K562 (cell line): ENCODE data around the gene MDM4. TPM values are rescaled to one million over a fixed set of nuclear protein-coding genes. Genes with fewer than 3 reads are reported as not detected.

ENCODE experiments used
- ATAC-seq: fragments of 200-7000 bp; cut with Tn5 transposase; 3 replicates; pipeline ENCODE4 v1.9.1; 2020; ENCODE audit warnings: moderate library complexity
- BruUV-seq: library from RNA; stranded (reverse); fragments of 400-500 nt; replicated peaks from 2 replicates; lab custom pipeline; 2021; lab: Mats Ljungman, UMichigan
- CTCF ChIA-PET: fragments of 300-600 bp; formaldehyde crosslinking; extraction: SDS; loops from one replicate; lab custom pipeline; 2021; ENCODE audit warnings: low intra/inter-chr PET ratio; lab: Yijun Ruan, JAX
- POLR2A ChIA-PET: fragments of 300-600, 350-650 bp; sonication (Branson Sonifier 250); formaldehyde crosslinking; extraction: SDS; loops from one replicate; lab custom pipeline; 2021; ENCODE audit warnings: antibody characterized with exemption, inconsistent platforms; lab: Yijun Ruan, JAX
- DNase-seq, 4 experiments: peaks; one replicate each; pipeline versions ENCODE4 v3.0.0 to v3.0.0-alpha.2; 2011 to 2018; ENCODE audit warnings: low spot score in 3 of 4, mixed read lengths in 3 of 4; ENCODE audit errors: extremely low read depth in 1 of 4
- FAIRE-seq: peaks from 2 replicates; lab custom pipeline; 2011; peaks lifted over from hg19 to GRCh38; lab: Jason Lieb, UNC
- H2AFZ ChIP-seq: 2 replicates; pipeline ENCODE4 v1.6.0; 2011; ENCODE audit warnings: low read depth, low read length, control low read depth, inconsistent platforms
- H3K27ac ChIP-seq: fragments of 200-600 bp; 3 replicates; pipeline ENCODE4 v1.8.0; 2011; ENCODE audit warnings: low read depth, mild to moderate bottlenecking, control low read depth, inconsistent platforms, low read length, moderate library complexity, mixed read lengths; ENCODE audit errors: extremely low read depth
- H3K27me3 ChIP-seq, 2 experiments: fragments of 300-600 bp in 1 of 2; 2 replicates in 1 of 2; 3 replicates in 1 of 2; pipeline versions ENCODE4 v1.6.0 to v1.8.0; 2011; ENCODE audit warnings: inconsistent platforms in 2 of 2, low read length in 2 of 2, mild to moderate bottlenecking in 1 of 2, mixed read lengths in 1 of 2, moderate library complexity in 1 of 2; ENCODE audit not compliant: control insufficient read depth in 2 of 2, insufficient read depth in 2 of 2
- H3K36me3 ChIP-seq: fragments of 300-600 bp; 3 replicates; pipeline ENCODE4 v1.8.0; 2011; ENCODE audit warnings: mild to moderate bottlenecking, low read length, inconsistent platforms; ENCODE audit not compliant: control insufficient read depth, insufficient read depth
- H3K4me1 ChIP-seq, 2 experiments: fragments of 200-600 bp in 1 of 2; replicated peaks in 1 of 2; 2 replicates in 1 of 2; 3 replicates in 1 of 2; pipeline versions ENCODE4 v1.5.1 to v1.8.0; 2011; ENCODE audit warnings: inconsistent platforms in 2 of 2, low read length in 2 of 2, mild to moderate bottlenecking in 1 of 2, mixed read lengths in 1 of 2, moderate library complexity in 1 of 2; ENCODE audit not compliant: control insufficient read depth in 2 of 2, insufficient read depth in 2 of 2
- H3K4me2 ChIP-seq: 2 replicates; pipeline ENCODE4 v1.6.1; 2011; ENCODE audit warnings: low read length, control low read depth, inconsistent platforms, mixed read lengths; ENCODE audit not compliant: insufficient read depth
- H3K4me3 ChIP-seq: fragments of 200-600 bp; sonication (generic), shearing (Covaris generic); 2 replicates; pipeline ENCODE4 v1.5.1; 2016; ENCODE audit warnings: control low read depth, inconsistent platforms
- H3K79me2 ChIP-seq: fragments of 200-600 bp; 3 replicates; pipeline ENCODE4 v1.8.0; 2011; ENCODE audit warnings: low read length, inconsistent platforms; ENCODE audit not compliant: control insufficient read depth, insufficient read depth
- H3K9ac ChIP-seq, 2 experiments: 2 replicates each; pipeline versions ENCODE4 v1.6.0 to v1.6.1; 2011; ENCODE audit warnings: low read depth in 2 of 2, low read length in 2 of 2, control low read depth in 1 of 2, inconsistent platforms in 1 of 2, mild to moderate bottlenecking in 1 of 2, mixed read lengths in 1 of 2; ENCODE audit not compliant: insufficient read depth in 1 of 2
- H3K9me1 ChIP-seq: one replicate; pipeline ENCODE4 v1.6.0; 2011; ENCODE audit warnings: inconsistent platforms, mild to moderate bottlenecking, low read length, moderate library complexity; ENCODE audit not compliant: control insufficient read depth, insufficient read depth
- H3K9me3 ChIP-seq: replicated peaks from 2 replicates; pipeline ENCODE4 v1.5.1; 2011; ENCODE audit warnings: low read depth, low read length, inconsistent platforms; ENCODE audit not compliant: control insufficient read depth, insufficient read depth
- H4K20me1 ChIP-seq: replicated peaks from 2 replicates; pipeline ENCODE4 v1.6.1; 2011; ENCODE audit warnings: low read length, inconsistent platforms, mixed read lengths; ENCODE audit not compliant: control insufficient read depth, insufficient read depth
- ADNP ChIP-seq: fragments of 200-800 bp; sonication (Bioruptor generic); IDR thresholded peaks from 2 replicates; pipeline ENCODE4 v1.6.1; 2016; ENCODE audit warnings: missing genetic modification characterization, missing compliant biosample characterization
- ARHGAP35 ChIP-seq: fragments of 450-650 bp; IDR thresholded peaks from 2 replicates; pipeline ENCODE4 v1.6.1; 2018; ENCODE audit not compliant: partially characterized antibody
- CBFA2T3 ChIP-seq: fragments of 450-650 bp; IDR thresholded peaks from 2 replicates; pipeline ENCODE4 v1.6.1; 2017
- MEF2D ChIP-seq: conservative IDR thresholded peaks from 2 replicates; pipeline ENCODE4 v1.6.1; 2016; ENCODE audit warnings: low read depth, missing genetic modification characterization, missing compliant biosample characterization
- RAD21 ChIP-seq, 2 experiments: fragments of 250-450 bp in 1 of 2; fragments of 450-650 bp in 1 of 2; sonication (Bioruptor Pico) in 1 of 2; formaldehyde crosslinking in 1 of 2; IDR thresholded peaks in 1 of 2; conservative IDR thresholded peaks in 1 of 2; 2 replicates each; pipeline versions ENCODE4 v1.4.0 to v1.8.0; 2020 to 2022; ENCODE audit warnings: mild to moderate bottlenecking in 2 of 2, moderate library complexity in 1 of 2
- SAFB2 ChIP-seq: fragments of 200-400 bp; formaldehyde crosslinking; IDR thresholded peaks from 2 replicates; pipeline ENCODE4 v1.6.1; 2018; ENCODE audit warnings: borderline replicate concordance, low read length, low read depth, moderate library complexity; ENCODE audit not compliant: severe bottlenecking
- XRCC5 ChIP-seq: fragments of 200-400 bp; formaldehyde crosslinking; IDR thresholded peaks from 2 replicates; pipeline ENCODE4 v1.6.1; 2017; ENCODE audit warnings: low read depth, mild to moderate bottlenecking, low read length
- ZBED1 ChIP-seq: IDR thresholded peaks from 2 replicates; pipeline ENCODE4 v1.6.1; 2014
- ZNF24 ChIP-seq: fragments of 450-650 bp; IDR thresholded peaks from 2 replicates; pipeline ENCODE4 v1.6.1; 2016
- WGBS: fragments of 100-300 bp; shearing (Covaris generic); methylation state at CpG from one replicate; pipeline ENCODE4 v1.1.6; 2016; ENCODE audit warnings: low coverage, mixed read lengths; ENCODE audit not compliant: insufficient coverage; ENCODE audit errors: missing lambda C conversion rate; 5-methylcytosine and 5-hydroxymethylcytosine counted together
- in situ Hi-C: fragments of 300-500 bp; cut with MboI; formaldehyde crosslinking; loops from 4 replicates; pipeline ENCODE4 v1.15.0; 2018; ENCODE audit warnings: inconsistent platforms, mixed read lengths
- intact Hi-C: fragments of 100-400 bp; cut with micrococcal nuclease; formaldehyde crosslinking; loops from 2 replicates; pipeline ENCODE4 v1.14.2; 2022
- polyA plus RNA-seq, 8 experiments: library from polyadenylated mRNA; depleted of rRNA in 4 of 8; stranded (reverse) in 5 of 8; unstranded in 3 of 8; fragments of >200 nt; fragmentation: Nextera tagmentation in 2 of 8; fragmentation: Illumina TruSeq in 1 of 8; extraction: Ambion mirVana in 2 of 8; extraction: Trizol in 1 of 8; gene quantifications; 2 replicates each; pipeline versions ENCODE4 v1.2.1 to v1.2.3, GENCODE V29; 2011 to 2014; ENCODE audit warnings: inconsistent platforms in 1 of 8, missing spikeins in 1 of 8
- total RNA-seq, 7 experiments: library from RNA; depleted of rRNA in 6 of 7; stranded (reverse); fragments of >200 nt in 6 of 7; fragmentation: Illumina TruSeq in 2 of 7; extraction: Trizol in 2 of 7; gene quantifications; 2 replicates each; pipeline versions ENCODE4 v1.2.1 to v1.2.3, GENCODE V29; 2011 to 2021; ENCODE audit warnings: low replicate concordance in 1 of 7
- TF ChIP-seq, protein P1 (sequence below): fragments of 250-450 bp; sonication (Bioruptor Pico); IDR thresholded peaks from 2 replicates; pipeline ENCODE4 v1.8.0; 2021; ENCODE audit warnings: moderate library complexity, mild to moderate bottlenecking, inconsistent platforms
- TF ChIP-seq, protein P2 (sequence below), 2 experiments: fragments of 450-650 bp; IDR thresholded peaks; 2 replicates each; pipeline ENCODE4 v1.6.1; 2018; ENCODE audit warnings: mild to moderate bottlenecking in 2 of 2, low read depth in 1 of 2; ENCODE audit not compliant: partially characterized antibody in 2 of 2
- TF ChIP-seq, protein P3 (sequence below): sonication (generic); formaldehyde crosslinking; IDR thresholded peaks from 2 replicates; pipeline ENCODE4 v1.8.1; 2023; ENCODE audit warnings: mild to moderate bottlenecking, missing genetic modification reagents

The MDM4 gene
- total and polyA plus RNA-seq, 9 of the 15 experiments (the other 6 are each of a cell fraction or from before 2014, with no cell fraction given) = 3.3 to 61.7 (median 21.2) TPM

DNA sequence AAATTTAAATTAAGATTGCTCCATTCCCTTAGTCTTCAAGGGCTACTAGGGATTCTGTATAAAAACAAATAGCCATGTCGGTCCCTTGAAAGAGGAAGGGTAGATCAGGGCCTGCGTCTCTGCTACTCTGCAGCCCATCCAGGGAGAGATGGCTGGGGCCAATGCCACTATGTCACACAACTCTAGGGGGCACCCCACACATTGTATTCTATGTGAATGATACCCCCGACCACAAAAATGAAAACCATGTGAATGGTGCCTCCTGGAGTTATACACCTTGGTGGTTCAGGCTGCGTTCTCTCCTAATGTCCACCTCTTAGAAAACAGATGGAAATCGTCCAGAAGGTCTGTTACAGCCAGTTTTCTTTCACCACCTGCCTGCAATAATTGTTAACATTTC is 39.6 kb upstream of the MDM4 start (continued):
- peak in 1 of 2 experiments; percentile 19; a peak in 1 of 4 replicates for TF ChIP-seq RAD21 (CRISPR knock-in tag; conservative IDR thresholded peaks at IDR 0.05 in 1 of 2, IDR thresholded peaks at IDR 0.05 in 1 of 2)
- TF ChIP-seq, all 486 proteins: peak for 2

DNA sequence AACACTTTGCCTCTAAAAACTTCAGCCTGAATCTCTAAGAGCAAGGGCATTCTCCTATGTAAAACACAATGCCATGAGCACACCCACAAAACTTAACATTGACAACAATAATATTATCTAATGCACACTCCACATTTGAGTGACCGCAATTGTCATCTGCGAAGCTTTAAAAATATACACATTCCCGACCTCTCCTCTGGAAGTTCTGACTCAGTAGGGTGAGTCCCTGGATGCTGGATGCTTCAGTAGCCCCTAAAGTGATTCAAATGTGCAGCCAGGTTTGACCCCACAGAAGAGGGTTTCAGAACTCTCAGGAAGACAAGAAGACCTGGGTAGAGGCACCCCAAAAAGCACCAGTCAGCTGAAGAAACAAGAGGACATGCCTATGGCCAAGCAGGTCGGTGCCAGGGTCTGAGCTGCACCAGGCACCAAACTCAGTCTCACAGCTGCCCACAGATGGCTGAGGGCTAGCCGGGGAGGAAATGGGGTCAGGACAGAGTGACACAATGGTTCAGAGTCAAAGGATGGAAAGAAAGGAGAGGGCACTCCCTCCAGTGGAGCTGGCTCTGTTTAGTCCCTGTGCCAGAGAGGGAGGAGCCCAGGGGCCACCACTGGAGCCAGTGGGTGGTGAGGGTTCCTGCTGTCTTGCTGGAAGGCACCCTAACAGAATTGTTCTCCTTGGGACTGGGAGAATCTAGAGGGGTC is 39.0 kb upstream of the MDM4 start:
- no peak for ATAC-seq
- no peak overlapping the region for H3K27ac ChIP-seq
- H3K9ac ChIP-seq = no peak overlapping the region
- no peaks in the 10 kb centered on the region for H3K9me1 ChIP-seq
- H3K27me3 ChIP-seq = peaks cover 51 to 60% of the 10 kb centered on the region in 2 experiments
- in situ Hi-C loops = no loop called here
- H3K9me3 ChIP-seq = no peaks in the 10 kb centered on the region
- no peak for DNase-seq
- H2AFZ ChIP-seq = no peak overlapping the region
- POLR2A ChIA-PET = interaction anchor here (1.9 to 2.0 kb wide), 2 partner anchors 12 to 17 kb away, joined by 9 to 10 read pairs; partner anchors contain the start of gene PIK3C2B
- peaks cover 4 to 5% of the 10 kb centered on the region in 2 experiments; a peak in 1 of 5 replicates for H3K4me1 ChIP-seq
- no peak overlapping the region for H3K4me3 ChIP-seq
- intact Hi-C loops = no loop called here
- H3K36me3 ChIP-seq = no peaks in the 10 kb centered on the region
- no peak overlapping the region for H3K4me2 ChIP-seq
- no peaks in the 10 kb centered on the region for H3K79me2 ChIP-seq
- no TSS peak for BruUV-seq
- FAIRE-seq = no peak
- CTCF ChIA-PET = no interaction called here
- H4K20me1 ChIP-seq = no peaks in the 10 kb centered on the region
- WGBS = 7% methylated on average over 5 of the region's 5 CpGs
- TF ChIP-seq, protein P1, sequence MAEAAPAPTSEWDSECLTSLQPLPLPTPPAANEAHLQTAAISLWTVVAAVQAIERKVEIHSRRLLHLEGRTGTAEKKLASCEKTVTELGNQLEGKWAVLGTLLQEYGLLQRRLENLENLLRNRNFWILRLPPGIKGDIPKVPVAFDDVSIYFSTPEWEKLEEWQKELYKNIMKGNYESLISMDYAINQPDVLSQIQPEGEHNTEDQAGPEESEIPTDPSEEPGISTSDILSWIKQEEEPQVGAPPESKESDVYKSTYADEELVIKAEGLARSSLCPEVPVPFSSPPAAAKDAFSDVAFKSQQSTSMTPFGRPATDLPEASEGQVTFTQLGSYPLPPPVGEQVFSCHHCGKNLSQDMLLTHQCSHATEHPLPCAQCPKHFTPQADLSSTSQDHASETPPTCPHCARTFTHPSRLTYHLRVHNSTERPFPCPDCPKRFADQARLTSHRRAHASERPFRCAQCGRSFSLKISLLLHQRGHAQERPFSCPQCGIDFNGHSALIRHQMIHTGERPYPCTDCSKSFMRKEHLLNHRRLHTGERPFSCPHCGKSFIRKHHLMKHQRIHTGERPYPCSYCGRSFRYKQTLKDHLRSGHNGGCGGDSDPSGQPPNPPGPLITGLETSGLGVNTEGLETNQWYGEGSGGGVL (CRISPR knock-in tag) = no peak
- TF ChIP-seq, protein P2, sequence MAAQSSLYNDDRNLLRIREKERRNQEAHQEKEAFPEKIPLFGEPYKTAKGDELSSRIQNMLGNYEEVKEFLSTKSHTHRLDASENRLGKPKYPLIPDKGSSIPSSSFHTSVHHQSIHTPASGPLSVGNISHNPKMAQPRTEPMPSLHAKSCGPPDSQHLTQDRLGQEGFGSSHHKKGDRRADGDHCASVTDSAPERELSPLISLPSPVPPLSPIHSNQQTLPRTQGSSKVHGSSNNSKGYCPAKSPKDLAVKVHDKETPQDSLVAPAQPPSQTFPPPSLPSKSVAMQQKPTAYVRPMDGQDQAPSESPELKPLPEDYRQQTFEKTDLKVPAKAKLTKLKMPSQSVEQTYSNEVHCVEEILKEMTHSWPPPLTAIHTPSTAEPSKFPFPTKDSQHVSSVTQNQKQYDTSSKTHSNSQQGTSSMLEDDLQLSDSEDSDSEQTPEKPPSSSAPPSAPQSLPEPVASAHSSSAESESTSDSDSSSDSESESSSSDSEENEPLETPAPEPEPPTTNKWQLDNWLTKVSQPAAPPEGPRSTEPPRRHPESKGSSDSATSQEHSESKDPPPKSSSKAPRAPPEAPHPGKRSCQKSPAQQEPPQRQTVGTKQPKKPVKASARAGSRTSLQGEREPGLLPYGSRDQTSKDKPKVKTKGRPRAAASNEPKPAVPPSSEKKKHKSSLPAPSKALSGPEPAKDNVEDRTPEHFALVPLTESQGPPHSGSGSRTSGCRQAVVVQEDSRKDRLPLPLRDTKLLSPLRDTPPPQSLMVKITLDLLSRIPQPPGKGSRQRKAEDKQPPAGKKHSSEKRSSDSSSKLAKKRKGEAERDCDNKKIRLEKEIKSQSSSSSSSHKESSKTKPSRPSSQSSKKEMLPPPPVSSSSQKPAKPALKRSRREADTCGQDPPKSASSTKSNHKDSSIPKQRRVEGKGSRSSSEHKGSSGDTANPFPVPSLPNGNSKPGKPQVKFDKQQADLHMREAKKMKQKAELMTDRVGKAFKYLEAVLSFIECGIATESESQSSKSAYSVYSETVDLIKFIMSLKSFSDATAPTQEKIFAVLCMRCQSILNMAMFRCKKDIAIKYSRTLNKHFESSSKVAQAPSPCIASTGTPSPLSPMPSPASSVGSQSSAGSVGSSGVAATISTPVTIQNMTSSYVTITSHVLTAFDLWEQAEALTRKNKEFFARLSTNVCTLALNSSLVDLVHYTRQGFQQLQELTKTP (IDR thresholded peaks at IDR 0.05; ENCODE audit: low read depth in 1 of 2, partially characterized antibody in 2 of 2) = no peak
- TF ChIP-seq ZBED1 = no peak
- TF ChIP-seq ARHGAP35 = no peak
- TF ChIP-seq, protein P3, sequence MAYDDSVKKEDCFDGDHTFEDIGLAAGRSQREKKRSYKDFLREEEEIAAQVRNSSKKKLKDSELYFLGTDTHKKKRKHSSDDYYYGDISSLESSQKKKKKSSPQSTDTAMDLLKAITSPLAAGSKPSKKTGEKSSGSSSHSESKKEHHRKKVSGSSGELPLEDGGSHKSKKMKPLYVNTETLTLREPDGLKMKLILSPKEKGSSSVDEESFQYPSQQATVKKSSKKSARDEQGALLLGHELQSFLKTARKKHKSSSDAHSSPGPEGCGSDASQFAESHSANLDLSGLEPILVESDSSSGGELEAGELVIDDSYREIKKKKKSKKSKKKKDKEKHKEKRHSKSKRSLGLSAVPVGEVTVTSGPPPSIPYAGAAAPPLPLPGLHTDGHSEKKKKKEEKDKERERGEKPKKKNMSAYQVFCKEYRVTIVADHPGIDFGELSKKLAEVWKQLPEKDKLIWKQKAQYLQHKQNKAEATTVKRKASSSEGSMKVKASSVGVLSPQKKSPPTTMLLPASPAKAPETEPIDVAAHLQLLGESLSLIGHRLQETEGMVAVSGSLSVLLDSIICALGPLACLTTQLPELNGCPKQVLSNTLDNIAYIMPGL (CRISPR knock-in tag) = no peak
- no peak for TF ChIP-seq SAFB2
- no peak for TF ChIP-seq XRCC5
- TF ChIP-seq ADNP (tag) = no peak
- no peak for TF ChIP-seq MEF2D
- no peak for TF ChIP-seq ZNF24
- no peak for TF ChIP-seq CBFA2T3
